ENCODE measurements around the gene PNMA8C.

DNA sequence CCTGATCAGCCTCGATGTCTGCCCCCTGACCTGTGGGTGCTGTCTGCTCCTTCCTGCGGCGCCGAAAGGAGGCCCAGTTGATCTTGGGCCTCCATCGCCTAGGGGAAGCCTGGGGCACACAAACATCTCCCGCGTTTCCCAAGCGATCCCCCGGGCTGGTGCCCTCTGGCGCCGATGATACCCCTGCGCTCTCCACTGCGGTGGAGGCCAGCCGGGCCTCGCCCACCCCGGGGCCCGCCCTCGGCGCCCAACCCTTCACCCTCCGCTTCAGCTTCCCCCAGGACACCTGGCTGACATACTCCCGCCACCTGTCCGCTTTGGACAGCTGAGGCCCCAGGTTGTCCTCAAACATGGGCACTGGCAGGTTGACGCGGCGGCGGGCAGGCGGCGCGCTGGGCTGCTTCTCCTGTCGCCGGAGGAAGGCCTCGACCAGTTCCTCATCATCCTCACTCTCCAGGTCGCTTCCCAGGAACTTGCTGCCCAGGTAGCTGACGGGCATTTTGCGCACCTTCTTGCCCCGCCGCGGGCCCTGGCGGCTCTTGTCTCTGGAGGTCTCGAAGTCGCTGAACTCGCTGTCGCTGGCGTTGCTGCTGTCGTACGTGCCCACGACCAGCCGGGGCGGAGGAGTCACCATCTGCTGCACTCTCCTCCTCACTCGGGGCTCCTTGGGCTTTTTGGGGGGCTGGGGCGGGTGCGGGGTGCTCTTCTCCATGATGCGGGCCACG lies 16.6 kb downstream of the PNMA8C start:
- TF ChIP-seq, protein P1, sequence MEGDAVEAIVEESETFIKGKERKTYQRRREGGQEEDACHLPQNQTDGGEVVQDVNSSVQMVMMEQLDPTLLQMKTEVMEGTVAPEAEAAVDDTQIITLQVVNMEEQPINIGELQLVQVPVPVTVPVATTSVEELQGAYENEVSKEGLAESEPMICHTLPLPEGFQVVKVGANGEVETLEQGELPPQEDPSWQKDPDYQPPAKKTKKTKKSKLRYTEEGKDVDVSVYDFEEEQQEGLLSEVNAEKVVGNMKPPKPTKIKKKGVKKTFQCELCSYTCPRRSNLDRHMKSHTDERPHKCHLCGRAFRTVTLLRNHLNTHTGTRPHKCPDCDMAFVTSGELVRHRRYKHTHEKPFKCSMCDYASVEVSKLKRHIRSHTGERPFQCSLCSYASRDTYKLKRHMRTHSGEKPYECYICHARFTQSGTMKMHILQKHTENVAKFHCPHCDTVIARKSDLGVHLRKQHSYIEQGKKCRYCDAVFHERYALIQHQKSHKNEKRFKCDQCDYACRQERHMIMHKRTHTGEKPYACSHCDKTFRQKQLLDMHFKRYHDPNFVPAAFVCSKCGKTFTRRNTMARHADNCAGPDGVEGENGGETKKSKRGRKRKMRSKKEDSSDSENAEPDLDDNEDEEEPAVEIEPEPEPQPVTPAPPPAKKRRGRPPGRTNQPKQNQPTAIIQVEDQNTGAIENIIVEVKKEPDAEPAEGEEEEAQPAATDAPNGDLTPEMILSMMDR (conservative IDR thresholded peaks at IDR 0.05), result no peak
- TF ChIP-seq ZFX (IDR thresholded peaks at IDR 0.05), result no peak
